NCI-H146 (cell line): ENCODE results near the gene ROPN1L.
"Not testable (repeated sequence)": the region's sequence is repeated elsewhere in the genome, so short reads cannot be mapped to it uniquely, and the experiment has no call there.

ENCODE experiments used
- DNase-seq: peaks from one replicate; lab custom pipeline; 2025; lab: John Stamatoyannopoulos, UW

Gene ROPN1L

DNA sequence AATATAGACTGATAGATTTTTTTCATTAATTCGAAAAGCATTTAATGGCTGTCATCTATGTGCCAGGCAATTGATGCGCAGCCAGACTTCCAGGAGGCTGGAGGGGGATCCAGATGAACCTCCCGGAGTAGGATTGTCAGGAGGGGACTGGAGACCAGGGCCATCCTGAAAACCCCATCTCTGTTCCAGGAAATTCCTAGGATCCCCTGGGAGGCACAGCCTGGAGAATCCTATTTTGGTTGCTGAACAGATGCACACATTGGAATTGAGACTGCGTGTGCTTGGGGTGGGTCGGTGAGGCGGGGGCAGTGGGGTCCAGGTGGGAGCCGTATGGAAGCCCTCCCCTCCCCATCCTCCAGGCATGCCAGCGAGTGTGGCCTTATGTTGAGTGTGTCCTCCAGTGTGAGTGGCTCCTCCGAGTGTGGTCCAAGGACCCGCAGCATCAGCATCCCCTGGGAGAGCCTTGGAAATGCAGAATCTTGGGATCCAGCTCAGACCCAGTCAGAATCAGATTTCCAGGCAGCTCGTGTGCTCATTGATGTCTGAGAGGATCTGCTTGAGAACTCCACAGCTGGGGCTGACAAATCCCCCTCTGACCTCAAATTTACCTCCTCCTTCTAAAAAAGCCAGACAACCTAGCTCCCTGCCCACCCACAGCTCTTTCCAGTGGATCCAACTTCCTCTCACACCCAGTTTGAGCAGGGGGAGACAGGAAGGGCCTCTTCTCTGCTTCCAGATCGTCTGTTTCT, 38.7 kb downstream of the ROPN1L start:
- no peak for DNase-seq

DNA sequence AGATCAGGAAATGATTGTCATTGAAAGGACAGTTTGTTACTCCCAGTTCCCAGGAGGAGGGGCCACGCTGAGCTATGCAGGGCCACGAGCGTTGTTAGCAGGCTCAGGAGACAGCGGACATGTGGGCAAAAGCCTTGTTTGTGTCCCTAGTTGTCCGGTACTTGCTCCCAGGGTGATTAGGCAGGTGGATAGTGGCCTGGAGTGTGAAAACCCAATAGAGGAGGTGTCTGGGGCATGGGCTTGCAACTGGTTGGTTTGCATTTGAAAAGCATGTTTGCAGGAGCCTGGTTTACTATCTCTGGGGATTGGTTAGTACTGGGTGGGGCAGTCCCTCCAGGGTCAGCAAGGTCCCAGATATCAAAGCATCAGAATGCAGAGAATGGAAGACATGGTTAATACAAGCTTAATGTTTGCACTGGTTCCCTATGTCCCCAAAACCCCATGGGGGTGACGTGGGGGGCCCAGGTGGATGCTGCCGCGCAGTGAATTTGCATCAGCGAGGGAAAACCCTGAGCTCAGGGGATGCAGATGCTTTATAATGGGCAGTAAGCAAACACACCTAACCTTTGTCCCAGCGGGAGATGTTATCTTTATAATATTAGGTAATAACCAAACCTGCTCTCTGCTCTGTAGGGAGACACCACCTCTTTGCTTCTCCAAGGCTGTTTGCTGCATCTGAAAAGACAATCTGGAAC, 39.7 kb downstream of the ROPN1L start:
- peak; percentile 88 for DNase-seq

GRCh38 chr5:10482791-10483530, 41.3 kb downstream of the ROPN1L start:
- no peak for DNase-seq

GRCh38 chr5:10484774-10485141, 43.1 kb downstream of the ROPN1L start:
- no peak for DNase-seq

DNA sequence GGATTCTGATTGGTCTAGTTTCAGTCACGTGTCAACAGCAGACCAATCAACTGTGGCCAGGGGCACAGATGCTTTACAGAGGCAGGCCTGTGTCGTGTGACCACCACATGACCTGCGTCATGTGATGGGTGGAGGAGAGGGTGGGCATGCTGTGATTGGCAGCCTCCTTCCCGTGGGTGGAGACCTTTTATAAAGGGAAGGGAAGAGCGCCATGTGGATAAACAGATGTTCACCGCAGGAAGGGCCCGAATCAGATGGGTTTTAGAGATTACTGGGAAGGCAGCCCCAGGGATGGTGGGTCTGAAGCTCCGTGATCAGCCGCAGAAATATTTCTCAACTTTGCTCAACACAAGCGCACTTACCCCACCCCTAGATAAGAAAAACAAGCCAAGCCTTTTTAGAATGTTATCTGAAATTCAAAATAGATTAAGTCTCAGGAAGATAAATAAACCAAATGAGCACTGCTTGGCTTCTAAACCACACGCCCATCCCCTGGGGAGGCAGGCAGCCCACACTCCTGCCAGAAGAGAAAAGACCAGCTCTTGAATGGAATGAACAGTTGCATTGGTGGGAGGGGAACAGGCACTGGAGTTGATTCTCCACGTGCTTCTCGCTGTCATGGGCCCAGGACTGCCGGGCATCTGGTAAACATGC, 43.6 kb downstream of the ROPN1L start:
- no peak for DNase-seq

GRCh38 chr5:10485897-10486296, 44.2 kb downstream of the ROPN1L start:
- no peak for DNase-seq

- DNase-seq, result no peak
Observed at GRCh38 chr5:10486511-10487344, 45.0 kb downstream of the ROPN1L start.

DNA sequence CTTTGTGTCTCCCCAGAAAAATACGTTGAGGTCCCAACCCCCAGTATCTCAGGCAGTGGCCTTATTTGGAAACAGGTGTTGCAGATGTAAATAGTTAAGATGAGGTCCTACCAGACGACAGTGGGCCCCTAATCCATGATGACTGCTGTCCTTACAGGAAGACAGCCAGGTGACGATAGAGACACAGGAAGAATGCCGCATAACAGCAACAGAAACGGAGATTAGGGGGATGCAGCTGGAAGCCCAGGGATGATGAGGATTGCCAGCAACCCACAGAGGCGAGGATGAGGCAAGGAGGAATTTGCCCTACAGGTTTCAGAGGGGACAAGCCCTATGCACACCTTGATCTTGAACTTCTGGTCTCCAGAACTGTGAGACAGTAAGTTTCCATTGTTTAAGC, 46.5 kb downstream of the ROPN1L start:
- DNase-seq, result no peak

DNA sequence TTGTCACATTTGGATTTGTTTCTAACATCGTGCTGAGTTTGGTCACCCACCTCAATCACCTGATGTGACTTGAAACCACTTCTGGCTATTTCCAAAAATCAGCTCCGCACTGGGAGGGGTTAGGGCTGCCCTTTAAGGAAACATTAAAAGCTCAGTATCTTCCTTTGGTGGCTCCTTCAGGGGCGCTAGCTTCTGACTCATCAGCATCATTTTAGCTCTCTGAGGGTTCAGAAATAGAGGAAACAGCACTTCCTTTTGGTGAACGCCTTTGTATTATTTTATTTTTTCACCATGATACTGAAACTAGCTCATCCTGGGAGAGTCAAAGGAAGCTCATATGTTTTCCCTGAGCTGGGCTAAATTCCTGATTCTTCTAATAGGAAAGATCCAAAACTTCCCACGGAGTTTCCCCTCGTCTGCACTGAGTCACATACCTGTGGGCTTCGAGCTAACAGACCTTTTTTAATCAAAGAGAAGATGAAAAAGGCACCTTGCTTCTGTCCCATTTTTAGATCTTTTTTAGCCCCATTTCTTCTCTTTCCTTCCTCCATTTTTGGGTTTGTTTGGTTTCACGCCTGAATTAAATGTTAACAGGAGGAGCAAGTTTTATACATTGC, 48.2 kb downstream of the ROPN1L start:
- DNase-seq, result no peak

GRCh38 chr5:10490927-10491672, 49.4 kb downstream of the ROPN1L start:
- no peak for DNase-seq

GRCh38 chr5:10491673-10492026, 50.0 kb downstream of the ROPN1L start:
- DNase-seq, result no peak

DNA sequence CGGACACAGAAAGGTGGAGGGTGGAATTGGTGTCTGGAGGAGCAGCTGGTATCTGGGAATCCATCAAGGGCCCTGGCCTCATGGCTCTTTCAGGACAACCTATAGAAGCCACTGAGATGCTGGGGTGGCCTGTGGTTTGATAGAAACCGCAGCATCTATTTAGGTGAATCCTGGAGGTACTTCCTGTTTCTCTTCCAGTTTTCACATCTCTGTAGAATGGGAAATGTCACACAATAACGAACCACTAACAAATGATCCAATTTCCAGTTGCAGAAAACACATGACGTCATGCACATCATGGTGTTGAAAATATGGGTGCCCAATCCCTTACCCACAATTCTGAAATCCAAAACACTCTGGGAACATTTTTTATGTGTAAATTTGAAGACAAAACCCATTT, 52.2 kb downstream of the ROPN1L start:
- no peak for DNase-seq

DNA sequence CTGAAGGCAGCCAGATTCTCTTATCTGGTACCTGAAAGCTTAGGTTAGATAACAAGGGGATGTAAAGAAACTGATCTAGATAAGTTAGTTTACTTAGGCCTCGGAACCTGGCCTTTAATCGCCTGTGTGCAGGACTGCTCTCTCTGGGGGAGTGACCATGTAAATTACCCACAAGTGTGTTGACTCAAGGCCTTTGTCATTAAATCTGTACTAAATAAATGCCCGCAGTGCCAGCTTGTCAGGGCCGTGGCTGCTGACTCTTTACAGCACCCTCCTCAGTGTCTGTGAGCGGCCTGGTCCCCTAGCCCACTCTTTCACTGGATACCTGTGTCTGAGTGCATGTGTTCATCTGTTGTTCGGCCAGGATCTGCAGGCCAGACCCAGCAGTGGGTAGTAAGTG, 52.8 kb downstream of the ROPN1L start:
- not testable (repeated sequence) for DNase-seq

GRCh38 chr5:10497554-10497953, 55.9 kb downstream of the ROPN1L start:
- DNase-seq, result no peak

GRCh38 chr5:10498350-10498749, 56.7 kb downstream of the ROPN1L start:
- no peak for DNase-seq

DNA sequence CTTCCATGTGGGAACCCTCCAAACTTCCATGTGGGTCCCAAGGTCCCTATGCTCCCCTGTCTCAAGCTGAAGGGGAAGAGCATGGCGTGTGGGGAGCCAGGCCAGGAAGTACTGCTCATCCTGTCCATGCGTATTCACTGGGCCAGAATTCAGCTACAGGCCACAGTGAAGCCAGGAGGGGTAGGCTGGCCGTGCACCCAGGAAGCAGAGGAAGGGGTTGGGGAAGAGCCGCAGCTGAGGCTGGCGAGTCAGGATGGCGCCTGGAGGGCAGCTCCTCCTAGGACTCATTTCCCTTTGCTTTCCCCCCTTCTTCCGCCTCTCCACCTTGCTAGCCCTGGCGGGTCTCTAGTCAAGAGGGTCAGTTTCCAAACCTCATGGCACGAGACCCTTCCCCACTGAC, 57.4 kb downstream of the ROPN1L start:
- DNase-seq, result no peak

DNA sequence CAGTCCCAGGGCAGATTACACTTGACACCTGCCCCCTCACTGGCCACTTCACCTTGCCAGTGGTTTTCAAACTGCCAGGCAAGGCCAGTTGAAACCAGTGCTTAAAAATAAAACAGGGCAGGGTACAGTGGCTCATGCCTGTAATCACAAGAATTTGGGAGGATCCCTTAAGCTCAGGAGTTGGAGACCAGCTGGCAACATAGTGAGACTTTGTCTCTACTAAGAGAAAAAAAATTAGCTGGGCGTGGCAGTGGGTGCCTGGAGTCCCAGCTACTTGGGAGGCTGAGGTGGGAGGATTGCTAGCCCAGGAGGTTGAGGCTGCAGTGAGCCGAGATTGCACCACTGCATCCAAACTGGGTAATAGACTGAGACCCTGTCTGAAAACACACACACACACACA, 58.1 kb downstream of the ROPN1L start:
- DNase-seq, result no peak

DNA sequence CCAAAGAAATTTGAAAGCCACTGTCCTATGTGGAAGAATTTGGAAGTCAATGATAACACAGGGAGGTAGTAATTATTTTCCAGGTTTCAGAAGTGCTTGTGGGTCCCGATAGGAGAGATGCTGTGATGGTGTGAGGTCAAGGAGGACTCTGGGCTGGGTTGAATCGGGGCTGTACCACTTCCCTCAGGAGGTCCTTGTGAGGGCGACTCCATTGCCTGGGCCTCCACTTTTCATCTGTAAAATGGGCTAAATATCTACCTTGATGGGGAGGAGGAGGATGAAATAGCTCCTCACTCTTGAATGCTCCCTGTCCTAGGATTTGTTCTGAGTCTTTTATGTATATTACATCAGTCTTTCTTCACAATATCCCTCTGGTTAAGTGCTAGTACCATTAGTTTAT, 59.0 kb downstream of the ROPN1L start:
- DNase-seq, result no peak

- DNase-seq, result no peak
Observed at GRCh38 chr5:10501554-10502075, 59.9 kb downstream of the ROPN1L start.

DNA sequence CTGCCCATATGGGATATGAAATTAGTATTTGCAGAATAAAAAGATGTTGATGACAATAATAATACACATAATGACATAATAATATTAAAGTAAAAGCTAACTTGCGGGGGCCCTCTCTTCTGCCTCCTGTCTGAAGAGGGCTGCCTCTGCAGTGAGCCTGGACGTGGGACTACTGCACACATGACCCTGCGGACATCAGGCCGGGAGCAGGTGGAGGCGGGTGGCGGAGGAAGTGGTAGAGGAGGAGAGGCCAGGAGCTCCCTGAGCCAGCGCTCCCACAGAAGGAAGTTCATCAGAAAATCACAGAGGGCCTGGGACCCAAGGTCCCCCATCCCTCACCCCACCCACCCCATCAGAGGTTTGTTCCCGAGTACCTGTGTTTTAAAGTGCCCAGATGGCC, 60.5 kb downstream of the ROPN1L start:
- DNase-seq, result no peak
